ENCODE results near the gene RASGRF1.

RASGRF1 gene

GRCh38 chr15:79006071-79006470 is 84.5 kb downstream of the RASGRF1 start:
- no peak for DNase-seq

- DNase-seq: no peak
Observed at GRCh38 chr15:79004336-79004735, 86.2 kb downstream of the RASGRF1 start.

GRCh38 chr15:79003896-79004295 is 86.7 kb downstream of the RASGRF1 start:
- no peak for DNase-seq

GRCh38 chr15:79003301-79003700 is 87.3 kb downstream of the RASGRF1 start:
- DNase-seq: no peak

GRCh38 chr15:79002581-79002980 is 88.0 kb downstream of the RASGRF1 start:
- no peak for DNase-seq

- no peak for DNase-seq
Observed at GRCh38 chr15:78999636-79000035, 90.9 kb downstream of the RASGRF1 start.

GRCh38 chr15:78998526-78998925 is 92.1 kb downstream of the RASGRF1 start:
- no peak for DNase-seq

GRCh38 chr15:78997981-78998499 is 92.5 kb downstream of the RASGRF1 start:
- no peak for DNase-seq

GRCh38 chr15:78996894-78997275 is 93.7 kb downstream of the RASGRF1 start:
- DNase-seq: no peak

GRCh38 chr15:78995921-78996893 is 94.4 kb downstream of the RASGRF1 start:
- no peak for DNase-seq

- DNase-seq: peak; percentile 0
Observed at GRCh38 chr15:78995161-78995560, 95.4 kb downstream of the RASGRF1 start.

GRCh38 chr15:78993931-78994530 is 96.5 kb downstream of the RASGRF1 start:
- no peak for DNase-seq

- DNase-seq: no peak
Observed at GRCh38 chr15:78993257-78993930, 97.2 kb downstream of the RASGRF1 start.

- DNase-seq: no peak
Observed at GRCh38 chr15:78992416-78993256, 97.9 kb downstream of the RASGRF1 start.

- no peak for DNase-seq
Observed at GRCh38 chr15:78991879-78992278, 98.7 kb downstream of the RASGRF1 start.

- no peak for DNase-seq
Observed at GRCh38 chr15:78991476-78991875, 99.1 kb downstream of the RASGRF1 start.

- DNase-seq: no peak
Observed at GRCh38 chr15:78990278-78990677, 100.3 kb downstream of the RASGRF1 start.

- peak; percentile 19 for DNase-seq
Observed at GRCh38 chr15:78989701-78990240, 100.8 kb downstream of the RASGRF1 start.

- DNase-seq: no peak
Observed at GRCh38 chr15:78988361-78988911, 102.1 kb downstream of the RASGRF1 start.

GRCh38 chr15:78987556-78988360 is 102.8 kb downstream of the RASGRF1 start:
- no peak for DNase-seq

Measured in DMS79 treated with DMSO at 0.1 percent for 48 hours (cell line).